Left ventricle myocardium inferior (tissue), 1 donor: Measurements from ENCODE around the gene DHDH. TPM values are rescaled to one million over a fixed set of nuclear protein-coding genes. Genes with fewer than 3 reads are reported as not detected.

ENCODE experiments used
- DNase-seq: peaks from one replicate; pipeline ENCODE4 v3.0.0-alpha.2; 2020
- H3K27ac ChIP-seq: fragments of 200-600 bp; replicated peaks from 2 replicates; pipeline ENCODE4 v1.8.0; 2021
- H3K27me3 ChIP-seq: fragments of 200-600 bp; 2 replicates; pipeline ENCODE4 v1.8.0; 2021; ENCODE audit warnings: low read depth
- H3K36me3 ChIP-seq: fragments of 200-600 bp; 2 replicates; pipeline ENCODE4 v1.8.0; 2021
- H3K4me1 ChIP-seq: fragments of 200-600 bp; 2 replicates; pipeline ENCODE4 v1.8.0; 2021
- H3K4me3 ChIP-seq: fragments of 200-600 bp; 2 replicates; pipeline ENCODE4 v1.8.0; 2021; ENCODE audit warnings: mild to moderate bottlenecking, moderate library complexity
- H3K9me3 ChIP-seq: fragments of 200-600 bp; replicated peaks from 2 replicates; pipeline ENCODE4 v1.8.0; 2021
- CTCF ChIP-seq: fragments of 200-600 bp; IDR thresholded peaks from 2 replicates; pipeline ENCODE4 v1.8.0; 2021; ENCODE audit warnings: antibody characterized with exemption, mild to moderate bottlenecking, borderline replicate concordance
- intact Hi-C: fragments of 100-400 bp; cut with micrococcal nuclease; formaldehyde crosslinking; loops from one replicate; pipeline ENCODE4 v1.11.0; 2022
- total RNA-seq: library from RNA; stranded (reverse); fragmentation: NEBNext Ultra II Directional; extraction: Animal tissue kit (Norgen Biotek cat#: 25700); gene quantifications from one replicate; pipeline ENCODE4 v1.2.1, GENCODE V29; 2021
- donor health status: DM: no; HTN: yes; CAD: no; lungs with severe emphysema.

The DHDH gene
- total RNA-seq, 1 donor from 2014 or later, result not detected

DNA sequence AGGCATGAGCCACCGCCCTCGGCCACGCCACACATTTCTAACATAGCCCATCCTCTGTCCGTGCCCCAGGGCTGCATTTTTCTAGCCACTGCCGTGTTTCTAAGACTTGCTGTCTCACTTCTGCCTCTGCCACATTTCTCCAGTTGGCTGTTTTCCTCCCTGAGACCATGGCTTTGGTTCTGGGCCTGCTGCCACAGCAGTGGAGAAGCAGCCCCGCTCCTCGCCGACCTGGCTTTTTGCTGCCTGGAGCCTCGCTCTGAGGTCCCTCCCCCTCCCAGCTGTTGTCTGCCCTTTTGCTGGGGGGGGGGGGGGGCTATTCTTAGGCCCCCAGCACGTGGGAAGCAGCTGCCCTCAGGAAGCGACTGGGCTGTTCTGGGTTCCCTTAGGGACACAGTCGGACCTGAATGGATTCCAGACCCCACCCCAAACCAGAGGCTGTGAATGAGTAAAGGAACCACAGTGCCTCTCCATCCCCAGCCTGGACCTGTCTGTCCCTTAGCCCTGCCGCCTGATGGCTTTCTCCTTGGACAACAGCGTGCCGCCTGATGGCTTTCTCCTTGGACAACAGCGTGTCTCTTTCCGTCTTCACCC is 56.3 kb downstream of the DHDH start:
- H3K9me3 ChIP-seq, result no peaks in the 10 kb centered on the region
- peak overlapping the region; percentile 91 for H3K27ac ChIP-seq
- intact Hi-C loops, result no loop called here
- peaks cover 59% of the 10 kb centered on the region for H3K4me1 ChIP-seq
- TF ChIP-seq CTCF, result no peak
- DNase-seq, result peak; percentile 51
- peak overlapping the region; percentile 72 for H3K4me3 ChIP-seq
- no peaks in the 10 kb centered on the region for H3K27me3 ChIP-seq
- H3K36me3 ChIP-seq, result peaks cover 42% of the 10 kb centered on the region

DNA sequence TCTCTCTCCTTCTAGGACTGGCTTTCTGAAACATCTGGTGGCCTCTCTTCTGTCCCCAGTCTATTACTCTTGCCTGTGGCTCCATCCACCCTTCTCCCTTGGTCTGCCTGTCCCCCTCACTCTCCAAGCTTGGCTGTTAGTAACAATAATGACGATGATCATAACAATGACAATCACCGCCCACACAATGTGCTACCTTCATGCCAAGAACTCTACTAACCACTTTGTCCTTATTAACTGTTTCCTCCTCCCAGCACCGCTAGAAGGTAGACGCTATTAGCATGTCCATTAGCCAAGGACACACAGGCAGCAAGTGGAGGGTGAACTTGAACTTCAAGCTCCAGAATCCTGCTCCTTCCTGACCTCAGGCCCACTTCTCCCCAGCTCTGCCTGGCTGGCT is 56.9 kb downstream of the DHDH start:
- no peaks in the 10 kb centered on the region for H3K27me3 ChIP-seq
- intact Hi-C loops, result no loop called here
- peak overlapping the region; percentile 72 for H3K4me3 ChIP-seq
- H3K9me3 ChIP-seq, result no peaks in the 10 kb centered on the region
- peaks cover 36% of the 10 kb centered on the region for H3K36me3 ChIP-seq
- peak overlapping the region; percentile 91 for H3K27ac ChIP-seq
- H3K4me1 ChIP-seq, result peaks cover 64% of the 10 kb centered on the region
- no peak for TF ChIP-seq CTCF
- no peak for DNase-seq

GRCh38 chr19:48991011-48991609 is 57.6 kb downstream of the DHDH start:
- intact Hi-C loops, result no loop called here
- no peak for TF ChIP-seq CTCF
- peaks cover 64% of the 10 kb centered on the region for H3K4me1 ChIP-seq
- H3K27me3 ChIP-seq, result no peaks in the 10 kb centered on the region
- no peak for DNase-seq
- peaks cover 29% of the 10 kb centered on the region for H3K36me3 ChIP-seq
- H3K9me3 ChIP-seq, result no peaks in the 10 kb centered on the region
- peak overlapping the region; percentile 91 for H3K27ac ChIP-seq
- H3K4me3 ChIP-seq, result peak overlapping the region; percentile 72

- peak; percentile 63 for DNase-seq
- H3K36me3 ChIP-seq, result peaks cover 22% of the 10 kb centered on the region
- H3K27me3 ChIP-seq, result no peaks in the 10 kb centered on the region
- H3K27ac ChIP-seq, result peak overlapping the region; percentile 91
- H3K4me3 ChIP-seq, result peak overlapping the region; percentile 72
- TF ChIP-seq CTCF, result no peak
- intact Hi-C loops, result no loop called here
- H3K4me1 ChIP-seq, result peaks cover 64% of the 10 kb centered on the region
- no peaks in the 10 kb centered on the region for H3K9me3 ChIP-seq
Measured at GRCh38 chr19:48991873-48992580, 58.5 kb downstream of the DHDH start.

DNA sequence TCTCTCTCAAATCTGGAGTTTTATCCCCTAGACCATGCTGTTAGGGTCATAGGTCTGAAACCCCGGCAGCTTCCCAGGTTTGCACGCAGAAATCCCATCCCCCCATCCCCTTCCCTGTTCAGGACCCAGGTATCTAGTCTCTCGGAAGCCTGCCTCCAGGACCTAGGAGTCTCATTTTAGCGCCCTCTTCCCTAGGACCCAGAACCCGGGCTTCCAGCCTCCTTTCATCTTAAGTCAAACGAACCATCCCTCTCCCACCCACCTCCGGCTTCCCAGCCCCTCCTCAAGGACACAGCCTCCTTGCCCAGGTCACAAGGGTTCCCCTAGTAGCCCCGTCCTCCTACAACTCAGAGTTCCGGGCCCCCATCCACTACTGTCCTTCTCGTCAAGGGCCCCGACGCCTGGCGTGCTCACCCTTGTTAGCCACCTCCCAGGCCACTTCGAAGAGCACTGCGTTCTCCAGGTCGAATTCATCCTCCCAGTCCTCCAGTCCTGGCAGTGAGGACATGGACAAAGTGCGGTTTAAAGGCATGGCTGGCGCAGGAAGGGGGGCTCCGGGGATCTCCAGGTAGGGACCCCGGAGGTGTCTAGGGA is 59.2 kb downstream of the DHDH start:
- Histone ChIP-seq H3K4me1 (peaks cover 64% of the 10 kb centered on the region), H3K27ac (peak overlapping the region; percentile 91), H3K9me3 (no peaks in the 10 kb centered on the region), H3K36me3 (peaks cover 16% of the 10 kb centered on the region), H3K27me3 (no peaks in the 10 kb centered on the region), H3K4me3 (peak overlapping the region; percentile 72)
- intact Hi-C loops, result no loop called here
- no peak for TF ChIP-seq CTCF
- no peak for DNase-seq
